ENCODE measurements around the gene GPBAR1. TPM values are rescaled to one million over a fixed set of nuclear protein-coding genes. Genes with fewer than 3 reads are reported as not detected.

The GPBAR1 gene
- total and polyA plus RNA-seq, 2 of the 8 experiments (the other 6 are each of a cell fraction or from before 2014, with no cell fraction given), result 0.32 to 0.59 TPM

DNA sequence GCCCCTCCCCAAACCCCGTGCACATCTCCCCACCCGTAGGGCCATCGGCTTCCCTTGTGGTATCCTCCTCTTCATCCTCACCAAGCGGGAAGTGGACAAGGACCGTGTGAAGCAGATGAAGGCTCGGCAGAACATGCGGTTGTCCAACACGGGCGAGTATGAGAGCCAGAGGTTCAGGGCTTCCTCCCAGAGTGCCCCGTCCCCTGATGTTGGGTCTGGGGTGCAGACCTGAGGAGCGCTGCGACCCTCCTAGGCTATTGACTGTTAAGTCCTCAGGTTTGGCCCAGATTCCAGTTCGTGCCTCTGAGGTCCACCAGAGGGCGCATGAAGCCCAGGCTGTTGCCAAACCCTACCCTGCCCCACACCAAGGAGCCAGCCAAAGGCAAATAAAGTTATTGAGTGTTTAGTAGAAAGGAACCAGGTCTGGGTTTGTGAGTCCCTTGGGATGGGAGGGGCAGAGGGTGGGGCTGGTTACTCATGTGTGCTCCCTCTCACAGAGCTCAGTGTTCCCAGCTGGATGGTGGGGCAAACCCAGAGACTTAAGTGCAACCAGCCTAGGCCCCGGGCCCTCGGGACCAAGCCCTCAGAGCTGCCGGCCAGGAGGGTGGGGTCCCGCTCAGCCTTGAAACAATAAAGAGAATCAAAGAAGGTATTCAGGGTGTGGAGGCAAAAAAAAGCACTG lies 11.9 kb downstream of the GPBAR1 start (continued):
- peak in 2 of 3 experiments; percentile 89 to 93; a peak in 3 of 4 replicates for TF ChIP-seq CTCF (IDR thresholded peaks at IDR 0.05; ENCODE audit: control extremely low read depth in 1 of 3, insufficient read depth in 1 of 3, low read depth in 1 of 3, low read length in 3 of 3)
- TF ChIP-seq, protein P1, sequence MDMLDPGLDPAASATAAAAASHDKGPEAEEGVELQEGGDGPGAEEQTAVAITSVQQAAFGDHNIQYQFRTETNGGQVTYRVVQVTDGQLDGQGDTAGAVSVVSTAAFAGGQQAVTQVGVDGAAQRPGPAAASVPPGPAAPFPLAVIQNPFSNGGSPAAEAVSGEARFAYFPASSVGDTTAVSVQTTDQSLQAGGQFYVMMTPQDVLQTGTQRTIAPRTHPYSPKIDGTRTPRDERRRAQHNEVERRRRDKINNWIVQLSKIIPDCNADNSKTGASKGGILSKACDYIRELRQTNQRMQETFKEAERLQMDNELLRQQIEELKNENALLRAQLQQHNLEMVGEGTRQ (IDR thresholded peaks at IDR 0.05; ENCODE audit: low read length), result no peak
- TF ChIP-seq POU5F1 (IDR thresholded peaks at IDR 0.05; ENCODE audit: low read depth, low read length), result no peak
- TF ChIP-seq BRCA1 (IDR thresholded peaks at IDR 0.05; ENCODE audit: low read depth, low read length), result no peak
- no peak for TF ChIP-seq HDAC2 (IDR thresholded peaks at IDR 0.05; ENCODE audit: borderline replicate concordance in 1 of 2, low read depth in 2 of 2, low read length in 2 of 2)
- TF ChIP-seq SIX5 (IDR thresholded peaks at IDR 0.05; ENCODE audit: low read depth, low read length), result no peak
- no peak for TF ChIP-seq SUZ12 (IDR thresholded peaks at IDR 0.05; ENCODE audit: low read length)
- TF ChIP-seq ZNF274 (IDR thresholded peaks at IDR 0.05; ENCODE audit: borderline replicate concordance, extremely low read depth, low read length), result no peak
- no peak for TF ChIP-seq POLR2A (IDR thresholded peaks at IDR 0.05; ENCODE audit: control extremely low read depth in 1 of 2, low read depth in 2 of 2, low read length in 2 of 2)
- TF ChIP-seq RNF2 (IDR thresholded peaks at IDR 0.05; ENCODE audit: borderline replicate concordance, low read depth, low read length, missing control alignments, poor library complexity, severe bottlenecking), result no peak
- no peak for TF ChIP-seq KDM1A (IDR thresholded peaks at IDR 0.05; ENCODE audit: borderline replicate concordance, low read length)
- no peak for TF ChIP-seq GTF2F1 (IDR thresholded peaks at IDR 0.05; ENCODE audit: borderline replicate concordance, low read depth, low read length)
- TF ChIP-seq CBX8 (IDR thresholded peaks at IDR 0.05; ENCODE audit: borderline replicate concordance, low read depth, low read length), result no peak
- no peak for TF ChIP-seq POLR2AphosphoS5 (IDR thresholded peaks at IDR 0.05; ENCODE audit: low read depth, low read length)
- TF ChIP-seq EGR1 (IDR thresholded peaks at IDR 0.05; ENCODE audit: borderline replicate concordance, low read depth, low read length), result no peak
- TF ChIP-seq ATF3 (IDR thresholded peaks at IDR 0.05; ENCODE audit: insufficient read depth, low read depth, low read length), result no peak
